ENCODE measurements around the gene BANF2.
"Not testable (repeated sequence)": the region's sequence is repeated elsewhere in the genome, so short reads cannot be mapped to it uniquely, and the experiment has no call there.

The BANF2 gene

GRCh38 chr20:17771206-17772004 lies 71.6 kb downstream of the BANF2 start:
- DNase-seq = no peak

GRCh38 chr20:17772005-17772343 lies 72.2 kb downstream of the BANF2 start:
- no peak for DNase-seq

DNA sequence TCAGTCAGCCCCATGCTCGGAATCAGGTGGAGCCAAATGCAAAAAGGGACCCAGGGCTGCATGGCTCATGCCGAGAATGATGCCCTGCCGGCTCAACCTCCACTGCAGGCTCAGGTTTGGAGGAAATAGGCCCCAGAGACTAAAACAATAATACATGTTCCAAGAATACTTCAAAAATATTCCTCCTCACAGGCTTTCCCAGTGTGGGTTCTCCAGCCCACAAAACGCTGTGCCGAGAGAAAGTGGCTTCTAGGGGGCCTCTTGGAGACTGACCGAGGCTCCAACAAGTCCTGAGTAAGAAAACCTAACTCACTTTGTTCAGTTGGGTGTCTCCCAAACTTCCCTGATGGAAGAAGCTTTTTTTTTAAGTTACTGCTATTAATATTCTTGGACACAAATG lies 73.9 kb downstream of the BANF2 start:
- DNase-seq = no peak

- DNase-seq = no peak
Observed at GRCh38 chr20:17775600-17775999, 75.8 kb downstream of the BANF2 start.

DNA sequence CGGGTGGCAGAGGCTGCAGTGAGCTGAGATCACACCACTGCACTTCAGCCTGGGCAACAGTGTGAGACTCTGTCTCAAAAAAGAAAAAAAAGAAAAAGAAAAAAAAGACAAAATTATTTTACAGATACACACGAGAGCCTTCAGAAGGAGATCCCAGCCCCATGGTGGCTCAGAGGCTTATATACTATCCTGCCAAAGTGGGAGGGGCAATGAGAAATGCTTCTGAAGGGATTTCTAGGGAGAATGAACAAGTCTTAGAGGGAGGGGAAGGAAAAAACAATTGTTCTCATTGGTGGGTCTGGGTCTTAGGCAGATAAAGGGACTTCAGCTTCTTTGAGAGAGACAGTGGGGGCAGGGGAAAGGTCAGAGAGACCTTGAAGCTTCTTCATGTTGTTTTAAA lies 76.8 kb downstream of the BANF2 start:
- no peak for DNase-seq

GRCh38 chr20:17779011-17779410 lies 79.2 kb downstream of the BANF2 start:
- not testable (repeated sequence) for DNase-seq

- DNase-seq = no peak
Observed at GRCh38 chr20:17782768-17783167, 83.0 kb downstream of the BANF2 start.

DNA sequence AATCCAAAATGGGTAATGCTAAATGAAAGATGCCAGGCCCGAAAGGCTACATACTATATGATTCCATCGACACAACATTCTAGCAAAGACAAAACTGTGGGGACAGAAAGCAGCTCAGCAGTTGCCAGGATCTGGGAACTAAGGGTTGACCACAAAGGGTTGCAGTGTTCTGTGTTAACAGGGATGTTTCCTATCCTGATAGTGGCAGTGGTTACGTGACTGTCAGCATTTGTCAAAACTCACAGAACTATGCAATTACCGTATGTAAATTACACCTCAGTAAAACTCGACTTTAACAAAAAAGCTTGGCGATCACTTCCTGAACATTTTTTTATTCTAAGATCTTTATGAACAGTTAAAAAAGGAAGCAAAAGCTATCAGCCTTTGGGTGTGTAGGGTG lies 83.9 kb downstream of the BANF2 start:
- DNase-seq = no peak

DNA sequence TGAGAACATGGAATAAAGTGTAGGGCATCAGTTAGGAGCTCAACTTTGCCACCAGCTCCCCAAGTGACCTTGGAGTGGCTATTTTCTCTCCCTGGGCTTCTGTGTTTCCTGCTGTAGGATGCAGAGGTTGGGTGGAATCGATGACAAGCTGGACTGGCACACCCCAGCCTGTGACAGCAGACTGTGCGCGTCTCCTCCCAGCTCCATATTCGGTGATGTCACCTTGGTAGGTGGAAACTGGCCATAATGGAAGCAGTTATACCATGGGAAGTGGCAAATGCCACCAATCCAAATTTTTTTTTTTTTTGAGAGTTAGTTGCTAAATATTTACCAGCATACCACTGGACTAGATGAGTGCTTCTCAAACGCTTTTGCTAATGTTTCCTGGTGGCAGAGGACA lies 85.2 kb downstream of the BANF2 start:
- no peak for DNase-seq
